HTERT RPE-1 (cell line): ENCODE measurements around the gene CLEC4M.

ENCODE experiments used
- in situ Hi-C: fragments of 300-500 bp; cut with MboI; formaldehyde crosslinking; loops from 4 replicates; pipeline ENCODE4 v1.14.3; 2020; ENCODE audit warnings: low sequenced_read_pairs

The CLEC4M gene, protein sequence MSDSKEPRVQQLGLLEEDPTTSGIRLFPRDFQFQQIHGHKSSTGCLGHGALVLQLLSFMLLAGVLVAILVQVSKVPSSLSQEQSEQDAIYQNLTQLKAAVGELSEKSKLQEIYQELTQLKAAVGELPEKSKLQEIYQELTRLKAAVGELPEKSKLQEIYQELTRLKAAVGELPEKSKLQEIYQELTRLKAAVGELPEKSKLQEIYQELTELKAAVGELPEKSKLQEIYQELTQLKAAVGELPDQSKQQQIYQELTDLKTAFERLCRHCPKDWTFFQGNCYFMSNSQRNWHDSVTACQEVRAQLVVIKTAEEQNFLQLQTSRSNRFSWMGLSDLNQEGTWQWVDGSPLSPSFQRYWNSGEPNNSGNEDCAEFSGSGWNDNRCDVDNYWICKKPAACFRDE

DNA sequence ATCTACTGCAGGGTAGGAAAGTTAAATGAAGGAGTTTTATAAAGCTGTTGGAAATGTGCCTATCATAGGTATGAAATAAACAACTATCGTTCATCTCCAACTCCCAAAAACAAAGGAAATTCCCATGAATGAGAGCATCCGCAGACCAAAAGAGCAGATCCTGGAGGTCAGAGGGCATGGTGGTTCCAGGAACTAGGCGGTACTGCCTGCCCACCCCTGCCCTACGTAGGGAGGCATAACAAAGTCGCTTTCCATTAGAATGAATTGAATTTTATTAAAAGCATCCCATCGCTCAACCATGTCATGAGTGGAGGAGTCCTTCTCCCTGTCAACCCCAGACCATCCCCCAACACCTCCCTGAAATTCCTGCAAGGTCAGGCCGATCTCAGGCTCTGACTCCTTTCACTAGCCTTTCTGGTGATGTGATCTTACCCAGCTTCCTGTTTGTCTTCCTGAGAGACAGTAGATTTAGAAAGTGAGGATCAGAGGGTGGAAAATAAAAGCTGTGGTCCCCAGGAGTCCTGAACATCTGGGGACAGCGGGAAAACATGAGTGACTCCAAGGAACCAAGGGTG lies at the start of gene CLEC4M:
TSS of gene CLEC4M (plus strand) at position 525 of the 575 bp plus-strand sequence. CDS start at position 549, 24 bp downstream.
- in situ Hi-C loops = no loop called here

DNA sequence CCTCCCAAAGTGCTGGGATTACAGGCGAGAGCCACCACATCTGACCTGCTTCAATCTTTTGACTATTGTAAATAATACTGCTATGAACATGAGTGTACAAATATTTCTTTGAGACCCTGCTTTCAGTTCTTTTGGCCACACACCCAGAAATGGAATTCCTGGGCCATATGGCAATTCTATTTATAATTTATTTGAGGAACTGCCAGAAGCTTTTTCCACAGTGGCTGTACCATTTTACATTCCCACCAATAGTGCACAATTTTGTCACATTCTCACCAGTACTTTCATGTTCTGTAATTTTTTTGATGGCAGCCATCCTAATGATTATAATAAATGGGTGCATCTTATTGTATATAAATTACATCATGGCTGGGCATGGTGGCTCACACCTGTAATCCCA lies 47.4 kb upstream of the CLEC4M start:
- in situ Hi-C loops = no loop called here

DNA sequence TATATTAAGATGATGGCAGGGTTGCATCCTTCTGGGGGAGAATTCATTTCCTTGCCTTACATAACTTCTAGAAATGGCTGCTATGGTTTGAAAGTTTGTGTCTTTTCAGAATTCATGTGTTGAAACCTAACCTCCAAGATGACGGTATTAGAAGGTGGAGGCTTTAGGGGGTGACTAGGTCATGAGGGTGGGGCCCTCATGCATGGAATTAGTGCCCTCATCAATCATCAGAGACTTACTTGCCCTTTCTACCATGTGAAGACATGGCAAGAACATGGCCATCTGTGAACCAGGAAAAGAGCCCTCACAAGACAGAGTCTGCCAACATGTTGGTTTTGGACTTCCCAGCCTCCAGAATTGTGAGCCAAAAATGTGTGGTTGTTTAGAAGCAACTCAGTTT lies 46.3 kb upstream of the CLEC4M start:
- in situ Hi-C loops = no loop called here

DNA sequence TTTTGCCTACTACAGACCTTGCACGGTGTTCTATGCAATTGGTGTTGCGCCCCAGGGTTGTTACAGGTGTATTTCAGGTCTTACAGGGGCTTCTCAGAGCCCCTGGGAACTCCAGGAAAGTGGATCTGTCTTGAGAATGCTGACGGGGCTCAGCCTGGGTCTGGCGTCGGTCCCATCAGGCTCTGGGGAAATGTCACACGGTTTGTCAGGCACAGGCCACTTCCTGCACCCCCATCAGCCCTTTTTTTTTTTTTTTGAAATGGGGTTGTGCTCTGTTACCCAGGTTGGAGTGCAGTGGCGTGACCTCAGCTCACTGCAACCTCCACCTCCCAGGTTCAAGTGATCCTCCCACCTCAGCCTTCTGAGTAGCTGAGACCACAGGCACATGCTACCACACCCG lies 44.4 kb upstream of the CLEC4M start:
- in situ Hi-C loops = no loop called here

DNA sequence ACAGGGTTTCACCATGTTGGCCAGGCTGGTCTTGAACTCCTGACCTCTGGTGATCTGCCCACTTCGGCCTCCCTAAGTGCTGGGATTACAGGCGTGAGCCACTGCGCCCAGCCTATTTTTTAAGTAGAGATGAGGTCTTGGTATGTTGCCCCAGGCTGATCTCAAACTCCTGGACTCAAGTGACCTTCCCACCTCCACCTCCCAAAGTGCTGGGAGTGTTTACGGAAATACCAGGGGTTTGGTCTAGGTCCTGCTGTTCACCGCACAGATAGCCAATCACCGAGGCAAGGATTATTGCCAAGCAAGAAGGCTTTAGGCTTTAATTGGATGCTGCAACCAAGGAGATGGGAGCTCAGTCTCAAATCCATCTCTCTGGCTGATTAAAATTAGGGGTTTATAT lies 42.7 kb upstream of the CLEC4M start:
- in situ Hi-C loops = no loop called here

DNA sequence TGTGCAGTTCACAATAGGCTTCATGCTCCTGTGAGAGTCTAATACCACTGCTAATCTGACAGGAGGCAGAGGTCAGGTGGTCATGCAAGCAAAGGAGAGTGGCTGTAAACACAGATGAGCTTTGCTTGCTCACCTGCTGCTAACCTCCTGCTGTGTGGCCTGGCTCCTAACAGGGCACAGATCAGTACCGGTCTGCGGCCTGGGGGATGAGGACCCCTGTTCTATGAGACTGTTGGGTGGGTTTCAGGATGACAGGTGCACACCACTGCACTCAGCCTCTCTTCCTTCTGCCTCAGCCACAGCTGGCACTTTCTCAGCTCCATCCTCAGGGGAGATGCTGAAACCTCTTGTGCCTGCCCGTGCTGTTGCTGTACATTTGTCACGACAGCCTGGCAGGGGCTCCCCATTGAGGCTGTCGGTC lies 40.8 kb upstream of the CLEC4M start:
- in situ Hi-C loops = no loop called here

DNA sequence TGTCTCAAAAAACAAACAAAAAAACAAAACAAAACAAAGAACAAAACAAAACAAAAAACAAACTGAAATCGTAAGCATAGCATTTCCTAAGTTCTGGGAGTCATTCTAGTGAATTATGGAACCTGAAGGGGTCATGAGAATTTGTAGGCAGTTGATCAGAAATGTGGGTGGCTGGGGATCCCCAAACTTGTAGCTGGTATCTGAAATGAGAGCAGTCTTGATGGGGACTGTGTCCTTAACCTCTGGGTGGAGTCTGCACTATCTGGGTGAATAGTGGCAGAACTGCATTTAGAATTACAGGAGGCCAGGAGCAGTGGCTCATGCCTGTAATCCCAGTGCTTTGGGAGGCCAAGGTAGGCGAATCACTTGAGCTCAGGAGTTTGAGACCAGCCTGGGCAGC lies 37.3 kb upstream of the CLEC4M start:
- in situ Hi-C loops = no loop called here

DNA sequence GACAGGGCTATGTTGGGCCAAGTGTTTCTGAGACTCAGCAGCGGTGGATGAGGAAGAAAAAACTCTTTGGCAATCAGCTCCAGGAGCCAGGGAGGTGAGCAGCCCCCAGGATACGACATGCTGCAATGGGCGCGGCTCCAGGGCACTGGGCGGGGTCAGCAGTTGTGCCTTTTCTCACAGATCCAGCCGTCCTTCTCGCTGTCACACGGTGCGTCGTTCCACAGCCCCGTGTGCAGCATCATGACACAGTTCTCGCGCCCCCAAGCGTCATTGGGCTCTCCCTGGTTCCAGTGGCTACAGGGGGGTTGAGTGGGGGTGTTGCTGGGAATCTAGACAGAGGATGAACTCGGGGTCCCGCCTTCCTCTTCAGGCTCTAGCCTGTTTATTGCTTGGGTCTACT lies 33.8 kb upstream of the CLEC4M start:
- in situ Hi-C loops = no loop called here

DNA sequence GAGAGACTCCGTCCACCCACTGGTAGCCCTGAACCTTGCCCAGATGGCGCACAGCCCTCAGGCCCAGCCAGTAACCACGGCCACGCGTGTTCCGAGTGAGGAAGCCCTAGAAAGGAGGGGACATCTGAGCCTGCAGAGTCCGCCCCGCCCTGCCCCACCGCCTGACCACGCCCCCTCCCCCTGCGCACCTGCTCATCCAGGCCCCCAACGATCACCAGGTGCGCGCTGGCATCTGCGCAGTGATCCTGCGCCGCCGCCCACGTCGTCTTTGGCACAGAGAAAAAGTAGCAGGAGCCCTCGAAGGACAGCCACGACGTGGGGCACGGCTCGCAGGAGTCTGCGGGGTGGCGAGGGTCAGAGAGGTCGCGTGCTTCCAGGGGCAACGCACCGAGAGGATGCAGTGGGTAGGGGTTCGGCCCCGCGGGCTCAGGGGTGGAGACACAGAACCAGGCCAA lies 33.2 kb upstream of the CLEC4M start:
- in situ Hi-C loops = no loop called here

DNA sequence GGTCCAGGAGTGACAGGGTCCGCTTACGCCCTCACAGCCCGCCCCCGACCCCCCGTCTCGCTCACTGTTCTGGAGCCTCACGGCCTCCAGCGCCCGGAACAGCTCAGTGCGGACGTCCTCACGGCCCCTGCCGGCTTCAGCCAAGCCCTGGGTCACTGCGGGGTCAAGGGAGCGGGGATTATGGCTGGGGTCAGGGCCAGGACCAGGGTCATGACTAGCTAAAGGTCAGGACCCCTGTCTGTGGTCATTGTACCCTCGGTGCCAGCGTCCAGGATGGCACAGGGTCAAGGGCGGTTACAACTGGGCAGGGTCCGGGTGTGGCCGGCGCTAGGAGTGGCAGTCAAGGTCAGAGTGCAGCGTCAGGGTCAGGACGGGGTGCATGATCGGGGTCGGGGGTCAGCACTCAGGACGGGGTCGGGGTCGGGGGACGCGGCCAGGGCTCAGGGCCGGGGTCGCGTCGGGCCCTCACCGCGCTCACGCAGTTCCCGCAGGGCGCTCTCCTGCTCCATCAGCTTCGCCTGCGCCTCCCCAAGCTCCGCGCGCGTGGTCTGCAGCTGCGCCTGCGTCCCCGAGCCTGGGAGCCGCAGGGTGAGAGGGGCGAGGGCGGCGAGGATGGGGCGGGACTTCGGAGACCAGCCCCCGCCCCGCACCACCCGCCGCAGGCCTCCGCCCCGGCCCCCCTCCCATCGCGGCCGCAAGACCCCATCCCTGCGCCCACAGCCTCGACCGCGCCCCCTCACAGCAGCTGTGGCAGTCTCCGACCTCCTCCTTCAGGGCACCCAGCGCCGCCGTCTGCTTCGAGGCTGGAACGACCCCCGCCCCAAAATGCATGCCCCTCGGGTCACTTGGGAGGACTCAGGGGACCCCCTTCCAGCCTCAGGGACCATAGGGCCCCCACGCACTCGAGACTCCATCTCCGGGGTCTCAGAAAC lies 32.5 kb upstream of the CLEC4M start:
- in situ Hi-C loops = no loop called here

DNA sequence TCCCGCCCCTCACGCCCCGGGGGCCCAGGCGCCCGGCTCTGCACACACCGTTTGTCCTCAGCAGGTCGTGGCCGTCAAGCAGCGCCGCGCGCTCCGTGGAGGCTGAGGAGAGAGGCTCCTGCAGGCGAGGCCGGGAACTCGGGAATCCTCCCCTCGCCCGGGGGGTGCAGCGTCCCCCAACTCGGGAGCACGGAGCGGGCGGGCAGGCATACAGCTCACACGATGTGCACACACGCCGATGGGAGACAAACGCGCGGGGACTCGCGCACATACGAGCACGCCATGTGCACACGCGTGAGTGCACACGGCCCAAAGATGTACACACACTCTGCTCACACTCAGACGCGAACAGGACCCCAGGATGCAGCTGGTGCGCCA lies 31.8 kb upstream of the CLEC4M start:
- in situ Hi-C loops = no loop called here

DNA sequence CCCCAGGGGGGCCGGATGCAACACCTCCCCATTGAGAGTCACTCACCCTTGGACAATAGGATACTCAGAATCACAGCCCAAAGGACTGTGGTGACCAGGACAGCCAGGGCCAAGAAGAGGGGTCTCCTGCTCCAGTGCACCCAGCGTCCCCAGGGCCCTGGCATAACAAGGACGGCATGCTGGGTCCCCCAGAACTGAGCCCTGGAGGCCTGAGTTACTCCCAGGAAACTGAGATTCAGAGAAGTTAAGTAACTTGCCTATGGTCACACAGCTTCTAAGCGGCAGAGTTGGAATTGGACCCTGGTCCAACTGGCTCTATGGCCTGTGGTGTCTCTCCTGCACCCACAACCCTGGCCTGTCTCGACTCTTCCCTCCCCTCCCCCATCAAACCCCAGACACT lies 31.4 kb upstream of the CLEC4M start:
- in situ Hi-C loops = no loop called here

DNA sequence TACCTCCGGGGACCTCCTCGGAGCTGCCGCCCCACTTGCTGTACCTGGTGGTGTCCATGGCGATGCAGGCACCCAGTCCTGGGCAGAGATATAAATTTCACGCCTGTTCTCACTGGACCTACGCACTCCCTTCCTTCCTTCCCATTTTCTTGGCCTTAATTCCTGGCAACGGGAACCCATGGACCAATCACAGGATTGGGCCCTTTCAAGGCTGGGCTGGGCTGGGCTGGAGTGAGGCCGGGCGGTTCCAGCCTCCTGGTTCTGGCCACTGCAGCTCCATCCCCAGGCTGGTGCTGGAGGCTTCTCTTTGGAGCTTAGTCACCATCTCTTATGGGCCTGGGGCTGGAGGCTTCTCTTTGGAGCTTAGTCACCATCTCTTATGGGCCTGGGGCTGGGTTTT lies 31.0 kb upstream of the CLEC4M start, which contains the start of gene CLEC4G:
TSS of gene CLEC4G (minus strand) at position 66 of the 400 bp plus-strand sequence. CDS start at position 58, 8 bp downstream.
- in situ Hi-C loops = no loop called here

DNA sequence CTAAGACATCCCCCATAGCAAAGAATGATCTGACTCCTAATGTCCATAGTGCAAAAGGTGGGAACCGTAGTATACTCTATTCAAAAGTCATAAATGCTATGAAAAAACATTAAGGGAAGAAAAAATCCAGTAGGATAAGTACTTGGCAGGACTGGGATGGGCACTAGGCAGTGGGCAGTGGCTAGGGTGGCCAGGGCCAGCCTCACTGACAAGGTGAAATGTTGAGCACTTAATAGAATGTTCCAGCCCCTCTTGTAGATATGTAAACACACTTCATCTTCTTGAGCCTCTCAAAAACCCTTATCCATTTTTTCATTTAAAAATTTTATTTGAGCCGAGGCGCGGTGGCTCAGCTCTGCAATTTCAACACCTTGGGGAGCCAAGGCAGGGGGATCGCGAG lies 29.7 kb upstream of the CLEC4M start:
- in situ Hi-C loops = no loop called here

DNA sequence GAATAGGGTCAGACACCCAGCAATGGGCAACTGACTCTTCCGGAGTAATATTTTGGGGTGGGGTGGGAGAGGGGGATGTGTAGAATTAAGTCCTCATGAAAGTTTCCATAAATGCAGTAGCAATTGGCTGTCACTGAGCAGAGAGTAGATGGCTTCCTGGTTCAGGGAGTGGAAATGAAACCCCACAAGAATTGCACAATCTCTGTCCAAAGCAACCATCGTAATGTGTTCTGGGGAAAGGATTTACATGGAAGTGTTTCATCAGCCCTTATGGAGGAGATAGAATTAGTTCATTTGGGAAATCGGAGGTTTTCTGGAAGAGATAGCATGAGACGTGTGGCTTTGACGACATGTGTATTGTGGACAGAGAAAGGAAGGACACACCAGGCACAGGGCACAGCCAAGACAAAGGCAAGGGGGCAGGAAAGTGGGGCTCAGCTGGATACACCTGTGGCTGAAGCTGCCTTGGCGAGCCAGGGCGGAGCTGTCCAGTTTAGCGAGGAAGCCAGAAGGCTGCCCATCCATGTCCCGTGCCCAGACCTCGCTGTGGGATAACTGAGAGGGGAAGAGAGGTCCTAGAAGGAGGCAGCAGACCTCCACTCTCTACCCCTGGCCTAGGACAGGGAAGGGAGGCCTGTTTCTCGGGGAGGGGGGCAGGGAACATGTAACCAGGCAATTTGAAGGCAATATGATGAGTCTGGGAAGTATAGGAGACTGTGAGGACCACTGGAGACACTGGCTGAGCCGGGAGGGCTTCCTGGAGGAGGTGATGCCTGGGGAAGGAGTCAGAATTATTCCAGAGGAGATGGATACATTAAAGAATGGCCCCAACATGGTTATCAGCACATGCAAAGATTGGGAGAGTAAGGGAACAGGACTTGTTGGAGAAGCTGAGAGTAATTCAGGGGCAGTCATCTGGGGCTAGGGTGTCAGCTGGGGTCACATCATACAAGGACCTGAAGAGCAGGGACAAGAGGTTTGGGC lies 28.5 kb upstream of the CLEC4M start:
- in situ Hi-C loops = no loop called here

DNA sequence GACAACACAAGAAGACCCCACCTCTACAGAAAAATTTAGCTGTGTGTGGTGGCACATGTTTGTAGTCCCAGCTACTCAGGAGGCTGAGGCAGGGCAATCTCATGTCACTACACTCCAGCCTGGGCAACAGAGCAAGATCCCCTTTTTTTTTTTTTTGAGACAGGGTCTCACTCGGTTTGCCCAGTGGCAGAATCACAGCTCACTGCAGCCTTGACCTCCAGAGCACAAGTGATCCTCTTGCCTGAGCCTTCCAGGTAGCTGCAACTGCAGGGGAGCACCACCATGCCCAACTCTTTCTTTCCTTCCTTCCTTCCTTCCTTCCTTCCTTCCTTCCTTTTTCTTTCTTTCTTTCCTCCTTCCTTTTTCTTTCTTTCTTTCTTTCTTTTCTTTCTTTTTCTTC lies 26.9 kb upstream of the CLEC4M start:
- in situ Hi-C loops = no loop called here

DNA sequence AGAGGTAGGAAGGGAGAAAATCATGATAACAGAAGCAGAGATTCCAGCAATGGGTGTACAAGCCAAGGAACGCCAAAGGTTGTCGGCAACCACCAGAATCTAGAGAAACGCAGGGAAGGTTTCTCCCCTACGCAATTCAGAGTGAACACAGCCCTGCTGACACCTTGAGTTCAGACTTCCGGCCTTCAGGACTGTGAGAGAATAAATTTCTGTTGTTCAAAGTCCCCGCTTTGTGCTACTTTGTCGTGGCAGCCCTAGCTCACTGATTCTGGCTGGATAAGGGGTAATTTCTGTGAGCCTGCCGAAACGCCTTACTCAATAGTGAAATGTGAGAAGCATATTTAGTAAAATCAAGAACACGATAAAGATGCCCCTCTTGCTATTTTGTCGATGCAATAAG lies 25.8 kb upstream of the CLEC4M start:
- in situ Hi-C loops = no loop called here

DNA sequence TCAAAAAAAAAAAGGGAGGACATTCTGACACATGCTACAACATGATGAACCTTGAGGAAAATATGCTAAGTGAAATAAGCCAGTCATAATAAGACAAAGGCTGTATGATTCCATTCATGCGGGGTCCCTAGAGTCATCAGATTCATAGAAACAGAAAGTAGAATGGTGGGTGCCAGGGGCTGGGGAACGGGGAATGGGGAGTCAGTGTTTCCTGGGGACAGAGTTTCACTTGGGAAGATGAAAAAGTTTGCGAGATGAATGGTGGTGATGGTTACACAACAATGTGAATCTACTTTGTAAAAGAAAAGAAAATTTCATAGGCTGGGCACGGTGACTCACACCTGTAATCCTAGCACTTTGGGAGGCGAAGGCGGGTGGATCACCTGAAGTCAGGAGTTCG lies 25.0 kb upstream of the CLEC4M start:
- in situ Hi-C loops = no loop called here

DNA sequence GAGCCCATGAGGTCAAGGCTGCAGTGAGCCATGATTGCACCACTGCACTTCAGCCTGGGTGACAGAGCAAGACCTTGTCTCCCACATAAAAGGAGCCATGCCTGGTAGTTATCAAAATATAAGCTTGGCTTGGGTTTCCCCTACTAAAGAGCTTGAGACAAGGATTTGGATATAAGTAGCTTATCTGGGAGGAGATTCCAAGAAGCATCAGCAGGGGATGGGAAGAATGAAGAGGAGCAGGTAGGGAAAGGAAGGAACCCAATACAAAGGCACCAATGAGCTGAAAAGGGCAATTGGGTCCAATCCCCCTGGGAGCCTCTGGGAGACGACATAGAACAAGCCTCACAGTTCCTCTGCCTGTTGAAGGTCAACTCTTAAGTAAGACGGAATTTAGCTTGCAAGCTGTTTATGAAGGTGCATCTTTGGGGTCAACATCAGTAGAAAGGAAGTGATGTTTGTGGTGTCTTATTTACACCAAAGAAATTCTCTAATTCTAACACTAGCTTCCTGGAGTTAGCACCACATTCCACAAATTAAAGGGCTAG lies 23.8 kb upstream of the CLEC4M start:
- in situ Hi-C loops = no loop called here
